Fibroblast of lung (primary cell): ENCODE data around the gene SYS1.

Experiments
- EZH2 ChIP-seq: IDR thresholded peaks from 2 replicates; pipeline ENCODE4 v1.5.1; 2012; ENCODE audit warnings: low read length, control low read depth, mild to moderate bottlenecking; ENCODE audit errors: missing control alignments
- TF ChIP-seq, protein P1 (sequence below), 2 donors: IDR thresholded peaks in 1 of 2; conservative IDR thresholded peaks in 1 of 2; 1 replicate in 1 of 2; 2 replicates in 1 of 2; pipeline ENCODE4 v1.5.1; 2011 to 2012; ENCODE audit warnings: low read length in 2 of 2, control low read depth in 1 of 2, inconsistent platforms in 1 of 2, low read depth in 1 of 2, mild to moderate bottlenecking in 1 of 2

DNA sequence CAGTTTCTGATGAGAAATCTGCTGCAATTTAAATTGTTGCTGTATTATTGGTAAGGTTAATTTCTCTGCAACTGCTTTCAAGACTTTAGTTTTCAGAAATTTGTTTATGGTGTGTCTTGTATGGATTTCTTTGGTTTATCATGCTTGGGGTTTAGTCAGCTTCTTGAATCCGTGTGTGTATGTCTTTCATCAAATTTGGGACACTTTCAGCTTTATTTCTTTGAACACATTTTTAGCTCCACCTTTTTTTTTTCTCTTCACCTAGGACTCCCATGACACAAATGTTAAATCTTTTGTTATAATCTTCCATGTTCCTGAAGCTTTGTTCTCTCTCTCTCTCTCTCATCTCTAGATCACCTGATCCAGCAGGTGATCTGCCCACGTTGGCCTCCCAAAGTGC is 28.6 kb downstream of the SYS1 start:
- TF ChIP-seq, protein P1, sequence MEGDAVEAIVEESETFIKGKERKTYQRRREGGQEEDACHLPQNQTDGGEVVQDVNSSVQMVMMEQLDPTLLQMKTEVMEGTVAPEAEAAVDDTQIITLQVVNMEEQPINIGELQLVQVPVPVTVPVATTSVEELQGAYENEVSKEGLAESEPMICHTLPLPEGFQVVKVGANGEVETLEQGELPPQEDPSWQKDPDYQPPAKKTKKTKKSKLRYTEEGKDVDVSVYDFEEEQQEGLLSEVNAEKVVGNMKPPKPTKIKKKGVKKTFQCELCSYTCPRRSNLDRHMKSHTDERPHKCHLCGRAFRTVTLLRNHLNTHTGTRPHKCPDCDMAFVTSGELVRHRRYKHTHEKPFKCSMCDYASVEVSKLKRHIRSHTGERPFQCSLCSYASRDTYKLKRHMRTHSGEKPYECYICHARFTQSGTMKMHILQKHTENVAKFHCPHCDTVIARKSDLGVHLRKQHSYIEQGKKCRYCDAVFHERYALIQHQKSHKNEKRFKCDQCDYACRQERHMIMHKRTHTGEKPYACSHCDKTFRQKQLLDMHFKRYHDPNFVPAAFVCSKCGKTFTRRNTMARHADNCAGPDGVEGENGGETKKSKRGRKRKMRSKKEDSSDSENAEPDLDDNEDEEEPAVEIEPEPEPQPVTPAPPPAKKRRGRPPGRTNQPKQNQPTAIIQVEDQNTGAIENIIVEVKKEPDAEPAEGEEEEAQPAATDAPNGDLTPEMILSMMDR (conservative IDR thresholded peaks at IDR 0.05 in 1 of 2, IDR thresholded peaks at IDR 0.05 in 1 of 2; ENCODE audit: low read depth in 1 of 2, low read length in 2 of 2), result no peak
- no peak for TF ChIP-seq EZH2
